NCI-H187 (cell line): ENCODE measurements around the gene GRAMD1B.

ENCODE experiments used
- DNase-seq, 2 experiments: peaks; one replicate each; lab custom pipeline; 2025; lab: John Stamatoyannopoulos, UW

The GRAMD1B gene

DNA sequence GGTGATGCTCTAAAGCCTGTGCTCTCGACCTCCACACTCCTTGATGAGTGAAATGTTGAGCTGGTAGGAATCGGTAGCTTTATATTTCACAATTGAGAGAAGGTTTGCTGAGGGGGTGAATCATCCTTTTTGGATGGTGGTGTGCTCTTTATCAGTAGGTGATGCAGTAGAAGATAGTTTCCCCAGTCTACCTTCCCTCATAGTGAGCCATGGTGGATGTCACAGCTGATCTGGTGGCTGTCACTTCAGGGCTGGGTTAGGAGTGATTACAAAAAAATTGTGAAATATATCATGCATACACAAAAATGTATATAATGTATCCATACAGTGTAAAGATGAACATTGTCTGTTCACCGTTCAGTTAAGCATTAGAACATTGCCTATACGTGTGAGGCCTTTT, 105.3 kb downstream of the GRAMD1B start:
- no peak for DNase-seq

GRCh38 chr11:123536690-123537437, 106.8 kb downstream of the GRAMD1B start:
- no peak for DNase-seq

GRCh38 chr11:123537726-123538125, 107.7 kb downstream of the GRAMD1B start:
- no peak for DNase-seq

GRCh38 chr11:123543797-123544196, 113.7 kb downstream of the GRAMD1B start:
- no peak for DNase-seq

GRCh38 chr11:123544631-123545375, 114.7 kb downstream of the GRAMD1B start:
- DNase-seq, result no peak

GRCh38 chr11:123545726-123546270, 115.7 kb downstream of the GRAMD1B start:
- no peak for DNase-seq

DNA sequence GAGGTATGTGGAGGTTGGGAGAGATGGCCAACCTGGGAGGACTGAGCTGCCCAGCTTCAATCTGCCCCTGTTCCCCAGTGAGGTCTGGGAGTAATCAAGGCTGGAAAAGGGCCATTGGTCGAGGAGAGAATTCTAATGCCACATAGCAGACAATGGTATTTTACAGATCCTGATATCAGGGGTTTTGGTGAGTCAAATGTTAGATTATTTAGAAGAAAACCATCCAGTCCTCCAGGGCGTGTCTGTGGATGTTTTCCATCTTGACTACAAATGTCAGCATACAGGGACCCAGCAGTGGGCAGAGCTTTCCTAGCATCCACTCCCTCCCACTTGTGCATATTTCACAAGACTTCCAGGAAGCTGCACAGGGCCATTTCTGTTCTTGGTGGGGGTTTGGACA, 116.4 kb downstream of the GRAMD1B start:
- no peak for DNase-seq

- DNase-seq, result no peak
Observed at GRCh38 chr11:123547180-123547579, 117.1 kb downstream of the GRAMD1B start.

DNA sequence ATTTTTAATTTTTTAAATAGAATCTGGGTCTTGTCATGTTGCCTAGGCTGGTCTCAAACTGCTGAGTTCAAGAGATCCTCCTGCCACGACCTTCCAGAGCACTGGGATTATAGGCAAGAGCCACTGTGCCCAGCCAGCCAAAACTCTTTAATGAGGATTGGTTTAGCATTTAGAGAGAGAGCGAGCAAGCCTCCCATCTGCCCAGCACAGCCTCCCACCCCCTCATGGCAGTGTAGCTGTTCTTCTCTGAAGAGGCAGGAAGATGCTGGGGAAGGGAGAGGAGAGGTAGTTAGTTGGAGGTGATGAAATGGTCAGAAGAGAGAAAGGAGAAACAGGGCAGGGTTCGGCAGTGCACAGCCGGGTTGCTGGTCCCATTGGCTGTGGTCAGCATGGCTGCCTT, 118.7 kb downstream of the GRAMD1B start:
- no peak for DNase-seq

DNA sequence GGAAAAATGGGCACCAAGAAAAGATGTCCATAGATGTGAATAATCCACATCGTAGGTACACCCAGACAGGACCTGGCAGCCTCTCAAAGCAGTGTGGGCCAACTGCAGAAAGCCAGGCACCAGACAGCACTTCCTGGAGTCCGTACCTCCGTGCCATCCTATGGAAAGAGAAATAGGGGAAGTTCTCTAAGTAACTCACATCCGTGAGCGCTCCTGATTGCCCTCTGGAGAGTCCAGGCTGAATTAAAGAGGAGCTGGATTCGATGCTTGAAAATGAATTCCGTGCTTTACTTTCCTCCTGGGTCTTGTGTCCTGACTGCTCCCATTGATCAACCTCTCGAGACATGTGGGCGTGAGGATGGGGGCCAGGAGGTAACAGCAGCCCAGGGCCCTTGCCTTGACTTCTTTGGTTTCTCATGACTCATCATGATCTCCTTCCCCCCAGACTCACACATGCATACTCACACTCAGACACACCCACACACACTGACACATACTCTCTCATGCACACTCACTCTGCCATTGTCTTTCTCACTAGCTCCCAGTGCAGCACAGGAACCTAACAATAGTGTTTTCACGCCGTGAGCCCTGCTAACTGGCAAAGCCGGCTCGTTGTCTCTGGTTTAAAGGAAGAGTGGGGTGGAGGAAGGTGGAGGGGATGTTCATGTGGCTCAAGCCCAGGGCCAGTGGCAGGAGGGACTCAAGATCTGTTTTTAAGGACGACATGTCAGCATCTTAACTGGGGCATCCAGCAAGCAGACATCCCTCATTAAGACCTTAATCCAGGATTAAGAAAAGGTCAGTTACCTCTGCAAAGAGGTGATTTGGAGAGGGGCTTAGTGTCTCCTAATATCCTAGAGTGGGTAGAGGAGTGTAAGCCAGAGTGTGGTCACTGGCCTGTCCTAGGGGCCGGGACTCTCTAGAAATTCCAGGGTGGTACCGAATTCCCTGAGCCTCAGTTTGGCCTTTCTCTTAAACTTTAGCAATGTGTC, 120.2 kb downstream of the GRAMD1B start:
- no peak for DNase-seq

- no peak for DNase-seq
Observed at GRCh38 chr11:123551079-123551478, 121.0 kb downstream of the GRAMD1B start.

- DNase-seq, result no peak
Observed at GRCh38 chr11:123556633-123557032, 126.6 kb downstream of the GRAMD1B start.

GRCh38 chr11:123558536-123559315, 128.7 kb downstream of the GRAMD1B start:
- no peak for DNase-seq

DNA sequence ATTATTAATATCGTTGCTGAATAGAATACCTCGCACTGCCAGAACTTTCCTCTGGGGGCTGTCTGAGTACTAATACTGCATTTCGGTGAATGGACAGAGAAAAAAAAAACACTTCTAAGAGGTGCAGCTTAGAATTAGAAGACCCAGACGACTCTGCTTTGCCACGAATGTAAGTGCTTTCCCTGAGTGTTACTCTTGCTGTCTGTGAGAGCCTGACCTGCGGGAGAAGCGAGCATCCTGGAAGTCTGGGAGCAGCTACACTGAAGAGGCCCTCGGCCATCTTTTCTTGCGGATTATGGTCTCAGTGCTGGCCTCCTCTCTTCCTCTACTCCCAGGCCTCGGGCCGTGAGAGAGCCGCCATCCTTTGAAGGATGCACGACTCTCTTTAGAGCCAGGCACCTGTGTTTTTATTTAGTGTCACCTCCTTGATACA, 129.5 kb downstream of the GRAMD1B start:
- no peak for DNase-seq

GRCh38 chr11:123560006-123560405, 129.9 kb downstream of the GRAMD1B start:
- peak; percentile 35 to 52 for DNase-seq

DNA sequence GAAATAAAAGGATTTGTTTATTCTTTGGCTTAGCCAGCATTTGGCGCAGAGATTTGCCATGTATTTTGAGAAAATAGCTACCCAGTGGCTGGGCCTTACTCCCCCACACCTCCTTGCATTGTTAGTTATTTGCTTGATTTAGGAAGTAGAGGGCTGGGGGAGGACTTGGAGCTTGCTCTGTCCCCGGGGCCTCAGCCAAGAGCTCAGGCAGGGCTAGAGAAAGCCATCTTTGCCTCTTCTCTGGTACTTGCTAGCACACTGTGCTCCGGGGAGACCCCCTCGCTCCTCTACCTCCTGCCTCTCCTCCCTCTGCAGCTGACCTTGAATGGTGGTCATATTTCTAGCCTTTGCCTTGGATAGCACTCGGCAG, 131.3 kb downstream of the GRAMD1B start:
- no peak for DNase-seq

DNA sequence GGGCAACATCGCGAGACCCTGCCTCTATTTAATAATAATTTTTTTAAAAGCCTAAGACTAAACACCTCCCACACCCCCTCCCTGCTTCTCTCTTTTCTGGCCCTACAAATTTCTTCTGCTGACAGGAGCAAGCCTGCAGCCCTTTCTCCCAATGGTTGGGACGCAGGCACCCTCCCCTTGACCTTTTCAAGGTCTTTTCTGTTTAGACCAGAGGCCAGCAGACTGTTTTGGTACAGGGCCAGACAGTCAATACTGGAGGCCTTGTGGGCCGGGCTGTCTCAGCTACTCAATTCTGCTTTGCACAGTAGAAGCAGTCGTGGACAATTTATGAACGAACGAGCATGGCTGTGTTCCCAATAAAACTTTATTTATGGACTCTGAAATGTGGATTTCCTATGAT, 132.1 kb downstream of the GRAMD1B start:
- no peak for DNase-seq

- no peak for DNase-seq
Observed at GRCh38 chr11:123562829-123563228, 132.8 kb downstream of the GRAMD1B start.

- no peak for DNase-seq
Observed at GRCh38 chr11:123564221-123564620, 134.2 kb downstream of the GRAMD1B start.

DNA sequence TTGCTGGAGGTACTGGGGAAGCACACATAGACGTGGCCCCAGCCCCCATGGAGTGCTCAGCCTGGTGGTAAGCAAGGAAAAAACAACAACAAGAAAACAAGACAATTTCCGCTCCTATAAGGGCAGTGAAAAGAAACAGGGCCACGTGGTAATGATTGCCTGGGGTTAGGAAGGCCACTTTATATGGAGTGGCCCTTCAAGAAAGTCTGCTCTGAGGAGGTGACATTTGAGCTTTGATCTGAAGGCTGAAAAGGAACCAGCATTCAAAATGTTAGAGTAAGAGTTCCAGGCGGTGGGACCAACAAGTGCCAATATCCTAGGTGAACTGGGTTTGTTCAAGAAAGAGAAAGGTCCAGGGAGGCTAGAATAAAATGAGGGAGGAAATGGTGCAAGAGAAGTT, 136.8 kb downstream of the GRAMD1B start:
- no peak for DNase-seq

- no peak for DNase-seq
Observed at GRCh38 chr11:123567466-123567865, 137.4 kb downstream of the GRAMD1B start.
